ENCODE data around the gene CLMP. TPM values are rescaled to one million over a fixed set of nuclear protein-coding genes. Genes with fewer than 3 reads are reported as not detected.

Gene CLMP
- polyA plus RNA-seq, 1 donor from 2014 or later = not detected

DNA sequence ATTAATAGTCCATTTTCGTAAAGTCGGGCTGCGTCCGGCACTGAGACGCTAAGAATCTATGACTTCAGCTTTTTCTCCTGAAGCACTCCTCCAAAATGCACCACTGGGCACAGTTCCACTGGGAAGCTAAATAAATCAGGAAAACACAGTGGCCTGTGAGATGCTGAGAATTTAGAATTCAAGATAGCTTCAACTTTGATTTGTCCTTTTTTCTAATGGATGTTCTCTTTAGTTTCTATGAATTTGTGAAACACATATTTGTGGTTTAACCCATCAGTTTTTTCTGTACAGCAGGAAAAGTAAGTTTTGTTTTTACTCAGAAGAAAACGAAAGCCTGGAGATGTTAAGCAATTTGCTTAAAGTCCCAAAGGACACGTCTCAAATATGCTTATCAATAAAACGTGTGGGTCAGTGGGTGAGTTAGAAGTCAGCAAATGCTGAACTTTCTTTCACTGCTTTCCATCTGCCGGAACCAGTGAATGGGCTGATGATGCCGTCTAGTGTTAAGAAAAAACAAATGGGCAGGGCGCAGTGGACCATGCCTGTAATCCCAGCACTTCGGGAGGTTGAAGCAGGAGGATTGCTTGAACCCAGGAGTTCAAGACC, 40.7 kb upstream of the CLMP start:
- no peaks in the 10 kb centered on the region for H3K27me3 ChIP-seq (ENCODE audit: insufficient read depth, low read depth, low read length)
- H3K27ac ChIP-seq (ENCODE audit: low read length) = no peak overlapping the region
- H3F3A ChIP-seq (ENCODE audit: insufficient read depth, low read length, poor library complexity, severe bottlenecking) = no peaks in the 10 kb centered on the region
- H3K9me3 ChIP-seq (ENCODE audit: low read length) = no peaks in the 10 kb centered on the region
- no peak overlapping the region for H3K4me2 ChIP-seq (ENCODE audit: low read length)
- no peak overlapping the region for H3K4me3 ChIP-seq (ENCODE audit: low read length)
- H3K36me3 ChIP-seq (ENCODE audit: insufficient read depth, low read length) = no peaks in the 10 kb centered on the region
- H3K9me2 ChIP-seq (ENCODE audit: insufficient read depth, low read length) = no peaks in the 10 kb centered on the region
- H3K9ac ChIP-seq (ENCODE audit: low read length) = no peak overlapping the region
- TF ChIP-seq EP300 (conservative IDR thresholded peaks at IDR 0.05; ENCODE audit: poor library complexity, severe bottlenecking) (no peak), SMC3 (conservative IDR thresholded peaks at IDR 0.05; ENCODE audit: poor library complexity) (no peak), MXI1 (conservative IDR thresholded peaks at IDR 0.05; ENCODE audit: poor library complexity, severe bottlenecking) (no peak), RAD21 (conservative IDR thresholded peaks at IDR 0.05) (no peak), REST (IDR thresholded peaks at IDR 0.05; ENCODE audit: borderline replicate concordance) (no peak), TAF1 (IDR thresholded peaks at IDR 0.05; ENCODE audit: low read depth) (no peak), POLR2AphosphoS5 (IDR thresholded peaks at IDR 0.05) (no peak), EZH2 (IDR thresholded peaks at IDR 0.05; ENCODE audit: borderline replicate concordance, insufficient read depth, low read length, poor library complexity, severe bottlenecking) (no peak)
- TF ChIP-seq, protein P1, sequence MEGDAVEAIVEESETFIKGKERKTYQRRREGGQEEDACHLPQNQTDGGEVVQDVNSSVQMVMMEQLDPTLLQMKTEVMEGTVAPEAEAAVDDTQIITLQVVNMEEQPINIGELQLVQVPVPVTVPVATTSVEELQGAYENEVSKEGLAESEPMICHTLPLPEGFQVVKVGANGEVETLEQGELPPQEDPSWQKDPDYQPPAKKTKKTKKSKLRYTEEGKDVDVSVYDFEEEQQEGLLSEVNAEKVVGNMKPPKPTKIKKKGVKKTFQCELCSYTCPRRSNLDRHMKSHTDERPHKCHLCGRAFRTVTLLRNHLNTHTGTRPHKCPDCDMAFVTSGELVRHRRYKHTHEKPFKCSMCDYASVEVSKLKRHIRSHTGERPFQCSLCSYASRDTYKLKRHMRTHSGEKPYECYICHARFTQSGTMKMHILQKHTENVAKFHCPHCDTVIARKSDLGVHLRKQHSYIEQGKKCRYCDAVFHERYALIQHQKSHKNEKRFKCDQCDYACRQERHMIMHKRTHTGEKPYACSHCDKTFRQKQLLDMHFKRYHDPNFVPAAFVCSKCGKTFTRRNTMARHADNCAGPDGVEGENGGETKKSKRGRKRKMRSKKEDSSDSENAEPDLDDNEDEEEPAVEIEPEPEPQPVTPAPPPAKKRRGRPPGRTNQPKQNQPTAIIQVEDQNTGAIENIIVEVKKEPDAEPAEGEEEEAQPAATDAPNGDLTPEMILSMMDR (IDR thresholded peaks at IDR 0.05; ENCODE audit: poor library complexity, severe bottlenecking) = no peak
- no peaks in the 10 kb centered on the region for H3K79me2 ChIP-seq (replicated peaks; ENCODE audit: insufficient read depth, low read length)
- H4K20me1 ChIP-seq (ENCODE audit: insufficient read depth) = no peaks in the 10 kb centered on the region
- no peak overlapping the region for H2AFZ ChIP-seq (ENCODE audit: low read depth, low read length)

DNA sequence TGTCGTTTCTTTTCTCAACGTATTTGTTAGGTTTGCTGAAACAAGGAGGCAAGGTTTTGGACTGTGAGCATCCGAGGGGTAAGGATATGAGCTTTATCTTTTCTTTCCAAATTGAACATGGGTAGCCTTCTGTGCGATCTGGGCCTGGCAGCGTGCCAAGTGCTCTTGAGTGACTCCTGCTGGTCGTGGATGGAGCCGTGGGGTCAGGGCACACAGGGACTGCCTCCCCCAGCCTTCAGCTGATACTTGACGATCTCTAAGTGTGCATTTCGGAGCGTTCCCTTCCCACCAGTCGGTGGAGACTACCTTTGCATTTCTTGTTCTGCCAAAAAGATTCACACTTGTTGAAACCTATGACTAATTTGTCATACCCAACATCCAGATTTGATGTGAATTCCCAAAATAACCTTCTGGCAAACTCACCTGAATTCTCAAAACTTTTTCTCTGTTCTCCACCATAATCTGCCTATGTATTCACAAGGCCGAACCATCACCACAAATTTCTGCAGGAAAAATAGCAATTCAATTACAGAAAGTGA, 40.1 kb upstream of the CLMP start:
- TF ChIP-seq, protein P1 (IDR thresholded peaks at IDR 0.05; ENCODE audit: poor library complexity, severe bottlenecking) = no peak
- TF ChIP-seq EZH2 (IDR thresholded peaks at IDR 0.05; ENCODE audit: borderline replicate concordance, insufficient read depth, low read length, poor library complexity, severe bottlenecking) (no peak), MXI1 (conservative IDR thresholded peaks at IDR 0.05; ENCODE audit: poor library complexity, severe bottlenecking) (no peak), REST (IDR thresholded peaks at IDR 0.05; ENCODE audit: borderline replicate concordance) (no peak), EP300 (conservative IDR thresholded peaks at IDR 0.05; ENCODE audit: poor library complexity, severe bottlenecking) (no peak), POLR2AphosphoS5 (IDR thresholded peaks at IDR 0.05) (no peak), RAD21 (conservative IDR thresholded peaks at IDR 0.05) (no peak), SMC3 (conservative IDR thresholded peaks at IDR 0.05; ENCODE audit: poor library complexity) (no peak)
- Histone ChIP-seq H3K27ac (ENCODE audit: low read length) (no peak overlapping the region), H3K79me2 (replicated peaks; ENCODE audit: insufficient read depth, low read length) (no peaks in the 10 kb centered on the region), H3K36me3 (ENCODE audit: insufficient read depth, low read length) (no peaks in the 10 kb centered on the region), H3K9ac (ENCODE audit: low read length) (no peak overlapping the region), H3F3A (ENCODE audit: insufficient read depth, low read length, poor library complexity, severe bottlenecking) (no peaks in the 10 kb centered on the region), H3K27me3 (ENCODE audit: insufficient read depth, low read depth, low read length) (no peaks in the 10 kb centered on the region), H3K9me2 (ENCODE audit: insufficient read depth, low read length) (no peaks in the 10 kb centered on the region), H3K9me3 (ENCODE audit: low read length) (no peaks in the 10 kb centered on the region), H2AFZ (ENCODE audit: low read depth, low read length) (no peak overlapping the region), H3K4me3 (ENCODE audit: low read length) (no peak overlapping the region), H3K4me2 (ENCODE audit: low read length) (no peak overlapping the region), H4K20me1 (ENCODE audit: insufficient read depth) (no peaks in the 10 kb centered on the region)
